GM13977 (cell line): Measurements from ENCODE around the gene EPX.

Experiments
- DNase-seq: peaks from one replicate; pipeline ENCODE4 v3.0.0; 2012; ENCODE audit warnings: low spot score
- in situ Hi-C: fragments of 300-500 bp; cut with MboI; formaldehyde crosslinking; loops from one replicate; pipeline ENCODE4 v1.12.0; 2022; ENCODE audit warnings: low sequenced_read_pairs, low pct_unique_long_range_greater_than_20kb, mixed read lengths, inconsistent platforms; ENCODE audit not compliant: unreplicated experiment
- TF ChIP-seq, protein P1 (sequence below): IDR thresholded peaks from 2 replicates; pipeline ENCODE4 v1.5.1; 2012; ENCODE audit warnings: mild to moderate bottlenecking, control low read depth; ENCODE audit not compliant: insufficient read depth; ENCODE audit errors: extremely low read depth, missing control alignments

The EPX gene

GRCh38 chr17:58184308-58184985 is 8.1 kb upstream of the EPX start:
- TF ChIP-seq, protein P1, sequence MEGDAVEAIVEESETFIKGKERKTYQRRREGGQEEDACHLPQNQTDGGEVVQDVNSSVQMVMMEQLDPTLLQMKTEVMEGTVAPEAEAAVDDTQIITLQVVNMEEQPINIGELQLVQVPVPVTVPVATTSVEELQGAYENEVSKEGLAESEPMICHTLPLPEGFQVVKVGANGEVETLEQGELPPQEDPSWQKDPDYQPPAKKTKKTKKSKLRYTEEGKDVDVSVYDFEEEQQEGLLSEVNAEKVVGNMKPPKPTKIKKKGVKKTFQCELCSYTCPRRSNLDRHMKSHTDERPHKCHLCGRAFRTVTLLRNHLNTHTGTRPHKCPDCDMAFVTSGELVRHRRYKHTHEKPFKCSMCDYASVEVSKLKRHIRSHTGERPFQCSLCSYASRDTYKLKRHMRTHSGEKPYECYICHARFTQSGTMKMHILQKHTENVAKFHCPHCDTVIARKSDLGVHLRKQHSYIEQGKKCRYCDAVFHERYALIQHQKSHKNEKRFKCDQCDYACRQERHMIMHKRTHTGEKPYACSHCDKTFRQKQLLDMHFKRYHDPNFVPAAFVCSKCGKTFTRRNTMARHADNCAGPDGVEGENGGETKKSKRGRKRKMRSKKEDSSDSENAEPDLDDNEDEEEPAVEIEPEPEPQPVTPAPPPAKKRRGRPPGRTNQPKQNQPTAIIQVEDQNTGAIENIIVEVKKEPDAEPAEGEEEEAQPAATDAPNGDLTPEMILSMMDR: no peak
- in situ Hi-C loops: no loop called here
- no peak for DNase-seq

- TF ChIP-seq, protein P1: no peak
- DNase-seq: no peak
- in situ Hi-C loops: no loop called here
Measured at GRCh38 chr17:58184986-58185761, 7.4 kb upstream of the EPX start.

- DNase-seq: no peak
Measured at GRCh38 chr17:58186591-58186990, 5.9 kb upstream of the EPX start.

GRCh38 chr17:58187063-58187462 is 5.5 kb upstream of the EPX start:
- DNase-seq: no peak
- in situ Hi-C loops: no loop called here
- TF ChIP-seq, protein P1: no peak

More at GRCh38 chr17:58186591-58186990, 5.9 kb upstream of the EPX start:
- TF ChIP-seq, protein P1: no peak
- in situ Hi-C loops: no loop called here

DNA sequence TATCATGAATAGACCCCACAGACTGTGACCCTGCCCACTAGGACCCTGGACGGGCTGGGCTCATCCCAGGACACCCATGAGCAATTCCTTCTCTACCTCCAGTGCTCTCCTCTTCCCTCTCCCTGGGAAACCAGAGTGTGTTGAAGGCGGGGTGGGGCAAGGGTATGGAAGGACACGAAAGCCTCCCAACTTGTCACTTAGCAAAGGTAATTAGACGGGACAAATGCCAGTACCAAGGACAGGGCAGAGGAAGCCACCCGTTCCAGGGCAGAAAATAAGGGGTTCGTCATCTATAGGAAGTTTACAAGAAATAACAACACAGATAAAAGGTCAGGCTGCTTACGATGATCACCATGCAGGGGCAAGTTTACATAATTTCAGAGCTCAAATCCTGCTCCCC is 4.9 kb upstream of the EPX start:
- no peak for DNase-seq

DNA sequence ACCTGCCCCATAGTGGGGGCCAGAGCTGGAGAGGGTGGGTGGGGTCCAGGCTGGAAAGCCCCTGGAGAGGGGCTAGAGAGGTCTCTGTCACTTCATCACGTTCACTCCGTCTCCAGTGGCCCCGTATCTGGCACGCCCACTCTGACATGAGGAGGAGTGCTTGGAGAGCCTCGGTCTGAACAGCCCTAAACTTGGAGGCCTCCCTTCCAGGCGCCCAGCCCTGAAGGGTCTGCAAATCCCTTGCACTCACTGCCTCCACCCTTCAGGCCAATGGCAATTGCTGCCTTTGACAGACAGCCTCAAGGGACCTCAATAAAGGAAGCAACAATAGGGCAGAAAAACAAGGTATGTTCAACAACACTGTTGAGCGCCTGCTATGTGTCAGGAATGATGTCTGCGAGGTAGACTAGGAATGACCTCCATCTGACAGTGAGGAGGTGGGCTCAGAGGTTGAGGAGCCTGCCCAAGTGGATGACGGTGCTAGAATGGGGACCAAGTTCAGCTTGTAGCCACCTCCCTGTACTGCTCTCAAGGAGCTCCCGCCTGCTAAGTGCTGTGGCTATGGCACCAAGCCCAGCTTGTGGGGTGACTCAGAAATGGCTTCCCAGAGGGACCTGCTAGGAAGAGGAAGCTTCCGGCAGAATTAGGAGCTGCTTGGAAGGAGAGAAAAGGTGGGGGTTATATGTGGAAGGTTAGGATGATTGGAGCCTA is 2.9 kb upstream of the EPX start:
- in situ Hi-C loops: no loop called here
- DNase-seq: no peak
- TF ChIP-seq, protein P1: no peak

More for the DNA sequence above, 4.9 kb upstream of the EPX start:
- TF ChIP-seq, protein P1: no peak
- in situ Hi-C loops: no loop called here
